Endothelial cell of umbilical vein (primary cell): ENCODE data around the gene GGACT. TPM values are rescaled to one million over a fixed set of nuclear protein-coding genes. Genes with fewer than 3 reads are reported as not detected.

Experiments
- BruUV-seq: library from RNA; stranded (reverse); fragments of 400-500 nt; replicated peaks from 2 replicates; lab custom pipeline; 2021; lab: Mats Ljungman, UMichigan
- CTCF ChIA-PET: fragments of 300-600, 350-600 bp; sonication (Branson Sonifier 250); formaldehyde crosslinking; loops from one replicate; lab custom pipeline; 2021; ENCODE audit warnings: antibody characterized with exemption, inconsistent platforms; lab: Charles Lee
- POLR2A ChIA-PET: fragments of 300-600, 350-600 bp; sonication (Branson Sonifier 250); formaldehyde crosslinking; loops from one replicate; lab custom pipeline; 2021; ENCODE audit warnings: antibody characterized with exemption, inconsistent platforms; lab: Charles Lee
- DNase-seq: peaks from one replicate; pipeline ENCODE4 v3.0.0-alpha.2; 2011; ENCODE audit warnings: low read depth, low spot score
- FAIRE-seq: peaks from 2 replicates; lab custom pipeline; 2011; peaks lifted over from hg19 to GRCh38; lab: Jason Lieb, UNC
- H2AFZ ChIP-seq: 2 replicates; pipeline ENCODE4 v1.6.0; 2012; ENCODE audit warnings: low read depth, low read length, control low read depth, inconsistent platforms
- H3K27ac ChIP-seq: 2 replicates; pipeline ENCODE4 v1.5.1; 2011; ENCODE audit warnings: low read depth, mild to moderate bottlenecking, control low read depth, low read length, moderate library complexity; ENCODE audit not compliant: insufficient read depth
- H3K27me3 ChIP-seq, 2 experiments: 2 replicates each; pipeline versions ENCODE4 v1.6.0 to v1.6.1; 2011; ENCODE audit warnings: low read length in 2 of 2, mixed read lengths in 1 of 2; ENCODE audit not compliant: control insufficient read depth in 2 of 2, insufficient read depth in 2 of 2
- H3K36me3 ChIP-seq, 2 experiments: 2 replicates in 1 of 2; 3 replicates in 1 of 2; pipeline ENCODE4 v1.5.1; 2011; ENCODE audit warnings: low read length in 2 of 2, mild to moderate bottlenecking in 1 of 2, moderate library complexity in 1 of 2; ENCODE audit not compliant: control insufficient read depth in 2 of 2, insufficient read depth in 2 of 2; ENCODE audit errors: extremely low read depth in 1 of 2
- H3K4me1 ChIP-seq: 3 replicates; pipeline ENCODE4 v1.5.1; 2011; ENCODE audit warnings: mild to moderate bottlenecking, low read length; ENCODE audit not compliant: control insufficient read depth, insufficient read depth; ENCODE audit errors: extremely low read depth
- H3K4me2 ChIP-seq: 2 replicates; pipeline ENCODE4 v1.6.1; 2011; ENCODE audit warnings: low read length, control low read depth, mixed read lengths; ENCODE audit not compliant: insufficient read depth
- H3K4me3 ChIP-seq, 3 experiments: fragments of 200-600 bp in 1 of 3; sonication (generic), shearing (Covaris generic) in 1 of 3; replicated peaks in 1 of 3; 2 replicates each; pipeline ENCODE4 v1.5.1; 2011 to 2016; ENCODE audit warnings: control low read depth in 3 of 3, low read length in 3 of 3, mild to moderate bottlenecking in 2 of 3, inconsistent platforms in 1 of 3, low read depth in 1 of 3, moderate library complexity in 1 of 3; ENCODE audit not compliant: insufficient read depth in 1 of 3
- H3K79me2 ChIP-seq: 2 replicates; pipeline ENCODE4 v1.6.0; 2012; ENCODE audit warnings: low read length, inconsistent platforms; ENCODE audit not compliant: control insufficient read depth, insufficient read depth
- H3K9ac ChIP-seq: replicated peaks from 2 replicates; pipeline ENCODE3; 2011; ENCODE audit warnings: low read length, control low read depth; ENCODE audit not compliant: insufficient read depth; ENCODE audit errors: extremely low read depth
- H3K9me1 ChIP-seq: replicated peaks from 3 replicates; pipeline ENCODE4 v1.6.0; 2011; ENCODE audit warnings: mild to moderate bottlenecking, low read length; ENCODE audit not compliant: control insufficient read depth, insufficient read depth; ENCODE audit errors: extremely low read depth
- H3K9me3 ChIP-seq: replicated peaks from 2 replicates; pipeline ENCODE4 v1.5.1; 2012; ENCODE audit warnings: low read length, inconsistent platforms; ENCODE audit not compliant: control insufficient read depth, insufficient read depth
- H4K20me1 ChIP-seq: replicated peaks from 2 replicates; pipeline ENCODE3; 2011; ENCODE audit warnings: mild to moderate bottlenecking, low read length; ENCODE audit not compliant: control insufficient read depth, insufficient read depth; ENCODE audit errors: extremely low read depth
- GATA2 ChIP-seq: IDR thresholded peaks from 2 replicates; pipeline ENCODE4 v1.7.0; 2011; ENCODE audit warnings: low read depth, mild to moderate bottlenecking, moderate library complexity, mixed read lengths, low read length; ENCODE audit not compliant: insufficient read length, insufficient read depth
- JUN ChIP-seq: IDR thresholded peaks from 2 replicates; pipeline ENCODE4 v1.6.1; 2011; ENCODE audit warnings: borderline replicate concordance, low read depth; ENCODE audit not compliant: insufficient read length, insufficient read depth
- MYC ChIP-seq: IDR thresholded peaks from one replicate; pipeline ENCODE4 v1.6.1; 2011; ENCODE audit warnings: mild to moderate bottlenecking, low read depth, low read length
- POLR2AphosphoS5 ChIP-seq: IDR thresholded peaks from 2 replicates; pipeline ENCODE4 v1.6.1; 2012; ENCODE audit warnings: low read depth, mild to moderate bottlenecking, control low read depth, low read length, moderate library complexity; ENCODE audit not compliant: insufficient read depth
- dilution Hi-C: fragments of 300-500 bp; cut with MboI; formaldehyde crosslinking; loops from one replicate; pipeline ENCODE4 v1.15.0; 2019; ENCODE audit warnings: low sequenced_read_pairs; ENCODE audit not compliant: extremely low pct_ligation_motif_present
- intact Hi-C: fragments of 100-400 bp; cut with micrococcal nuclease; formaldehyde crosslinking; loops from one replicate; pipeline ENCODE4 v1.10.0; 2022
- polyA plus RNA-seq, 4 experiments: library from polyadenylated mRNA; depleted of rRNA in 3 of 4; stranded (reverse) in 3 of 4; unstranded in 1 of 4; fragments of >200 nt; gene quantifications; 2 replicates each; pipeline versions ENCODE4 v1.2.1 to v1.2.3, GENCODE V29; 2011 to 2012; ENCODE audit warnings: missing spikeins in 1 of 4
- total RNA-seq: library from RNA; stranded (reverse); gene quantifications from 2 replicates; pipeline ENCODE4 v1.2.3, GENCODE V29; 2021
- TF ChIP-seq, protein P1 (sequence below): IDR thresholded peaks from 2 replicates; pipeline ENCODE4 v1.6.1; 2011; ENCODE audit not compliant: insufficient read depth, insufficient read length
- TF ChIP-seq, protein P2 (sequence below), 2 donors: IDR thresholded peaks; 1 replicate in 1 of 2; 2 replicates in 1 of 2; pipeline ENCODE4 v1.5.1; 2011; ENCODE audit warnings: low read length in 2 of 2, mild to moderate bottlenecking in 2 of 2, moderate library complexity in 2 of 2, control low read depth in 1 of 2, inconsistent platforms in 1 of 2, low read depth in 1 of 2; ENCODE audit not compliant: insufficient read depth in 1 of 2; ENCODE audit errors: extremely low read depth in 1 of 2

Gene GGACT
- total and polyA plus RNA-seq, 2 donors (not counting 3 experiments of a cell fraction or from before 2014, with no cell fraction given) = 2.5 to 6.5 TPM

DNA sequence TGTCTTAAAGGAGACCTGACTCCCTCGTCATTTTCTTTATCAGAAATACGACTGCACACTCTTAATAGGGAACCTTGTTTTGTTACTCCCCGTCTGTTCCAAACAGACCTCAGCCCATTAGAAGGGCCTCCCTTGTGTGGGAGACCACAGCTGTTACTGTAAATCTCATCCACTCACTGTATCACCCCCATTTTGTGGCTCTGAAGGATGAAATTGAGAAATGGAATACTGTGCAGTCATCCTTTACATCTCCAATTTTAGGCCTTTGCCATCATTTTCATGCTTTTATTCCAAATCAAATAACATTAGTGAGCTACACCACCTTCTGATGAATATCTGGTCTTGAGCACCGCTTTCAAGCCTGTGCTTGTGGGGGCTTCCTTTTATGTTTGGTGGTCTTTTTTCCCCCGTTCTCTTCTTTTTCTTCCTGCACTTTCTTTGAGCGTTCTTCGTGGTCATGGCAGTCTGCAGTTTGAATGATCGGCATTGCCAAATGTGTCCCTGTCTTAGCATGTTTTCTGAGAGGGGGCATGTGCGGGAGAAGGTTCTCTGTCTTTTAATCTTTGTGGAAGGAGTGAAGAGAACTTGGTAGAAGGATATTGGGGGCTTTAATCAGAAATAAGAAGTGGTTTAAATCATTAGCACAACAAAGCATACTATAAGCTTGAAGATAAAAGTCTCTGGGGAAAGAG lies 65.8 kb downstream of the GGACT start:
- dilution Hi-C loops = no loop called here
- no peak for FAIRE-seq

More for the DNA sequence above, 65.8 kb downstream of the GGACT start:
- no peak overlapping the region for H3K4me2 ChIP-seq
- intact Hi-C loops = no loop called here
- H3K27me3 ChIP-seq = no peaks in the 10 kb centered on the region
- no peaks in the 10 kb centered on the region for H3K9me1 ChIP-seq
- CTCF ChIA-PET = interaction anchor here (0.7 to 1.0 kb wide), 3 partner anchors 8 to 622 kb away, joined by 3 read pairs; no protein-coding TSS in a partner anchor
- POLR2A ChIA-PET = no interaction called here
- BruUV-seq = no TSS peak
- no peak overlapping the region for H3K9ac ChIP-seq
- TF ChIP-seq MYC = no peak
- no peak for TF ChIP-seq GATA2
- no peak for TF ChIP-seq POLR2AphosphoS5
- TF ChIP-seq, protein P1, sequence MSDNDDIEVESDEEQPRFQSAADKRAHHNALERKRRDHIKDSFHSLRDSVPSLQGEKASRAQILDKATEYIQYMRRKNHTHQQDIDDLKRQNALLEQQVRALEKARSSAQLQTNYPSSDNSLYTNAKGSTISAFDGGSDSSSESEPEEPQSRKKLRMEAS = no peak
- TF ChIP-seq, protein P2, sequence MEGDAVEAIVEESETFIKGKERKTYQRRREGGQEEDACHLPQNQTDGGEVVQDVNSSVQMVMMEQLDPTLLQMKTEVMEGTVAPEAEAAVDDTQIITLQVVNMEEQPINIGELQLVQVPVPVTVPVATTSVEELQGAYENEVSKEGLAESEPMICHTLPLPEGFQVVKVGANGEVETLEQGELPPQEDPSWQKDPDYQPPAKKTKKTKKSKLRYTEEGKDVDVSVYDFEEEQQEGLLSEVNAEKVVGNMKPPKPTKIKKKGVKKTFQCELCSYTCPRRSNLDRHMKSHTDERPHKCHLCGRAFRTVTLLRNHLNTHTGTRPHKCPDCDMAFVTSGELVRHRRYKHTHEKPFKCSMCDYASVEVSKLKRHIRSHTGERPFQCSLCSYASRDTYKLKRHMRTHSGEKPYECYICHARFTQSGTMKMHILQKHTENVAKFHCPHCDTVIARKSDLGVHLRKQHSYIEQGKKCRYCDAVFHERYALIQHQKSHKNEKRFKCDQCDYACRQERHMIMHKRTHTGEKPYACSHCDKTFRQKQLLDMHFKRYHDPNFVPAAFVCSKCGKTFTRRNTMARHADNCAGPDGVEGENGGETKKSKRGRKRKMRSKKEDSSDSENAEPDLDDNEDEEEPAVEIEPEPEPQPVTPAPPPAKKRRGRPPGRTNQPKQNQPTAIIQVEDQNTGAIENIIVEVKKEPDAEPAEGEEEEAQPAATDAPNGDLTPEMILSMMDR (IDR thresholded peaks at IDR 0.05; ENCODE audit: extremely low read depth in 1 of 2, insufficient read depth in 1 of 2, low read depth in 1 of 2, low read length in 2 of 2) = no peak
- TF ChIP-seq JUN = no peak
- DNase-seq = no peak
- no peaks in the 10 kb centered on the region for H3K36me3 ChIP-seq
- no peaks in the 10 kb centered on the region for H4K20me1 ChIP-seq
- no peak overlapping the region for H3K4me3 ChIP-seq
- no peak overlapping the region for H3K27ac ChIP-seq
- H3K79me2 ChIP-seq = no peaks in the 10 kb centered on the region
- no peaks in the 10 kb centered on the region for H3K9me3 ChIP-seq
- no peaks in the 10 kb centered on the region for H3K4me1 ChIP-seq
- H2AFZ ChIP-seq = no peak overlapping the region
